ENCODE measurements around the gene PGM1. TPM values are rescaled to one million over a fixed set of nuclear protein-coding genes. Genes with fewer than 3 reads are reported as not detected.

Gene PGM1
- polyA plus RNA-seq, 6 donors from 2014 or later = 11.9 to 50.8 (median 21.0) TPM

DNA sequence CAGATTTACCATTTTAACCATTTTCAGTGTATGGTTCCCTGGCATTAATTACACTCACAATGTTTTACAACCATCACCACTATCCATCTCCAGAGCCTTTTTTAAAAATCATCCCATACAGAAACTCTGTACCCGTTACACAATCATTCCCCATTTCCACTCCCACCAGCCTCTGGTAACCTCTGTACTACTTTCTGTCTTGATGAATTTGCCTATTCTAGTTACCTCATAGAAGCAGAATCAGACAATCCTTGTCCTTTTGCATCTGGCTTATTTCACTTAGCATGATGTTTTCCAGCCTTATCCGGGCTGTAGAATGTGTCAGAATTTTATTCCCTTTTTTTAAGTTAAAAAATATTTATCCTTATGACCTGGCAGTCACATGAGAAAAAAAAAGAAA lies 33.0 kb downstream of the PGM1 start:
- Mint-ChIP-seq H3K4me3 (no peak overlapping the region), H3K27me3 (no peaks in the 10 kb centered on the region), H3K9me3 (no peaks in the 10 kb centered on the region), H3K36me3 (peaks cover under 1 to 6% of the 10 kb centered on the region in 2 donors), H3K4me1 (peaks cover 0 to 3% (median 0%) of the 10 kb centered on the region in 3 donors), H3K27ac (peak overlapping the region in 1 of 6 donors; percentile 12)
- DNase-seq (no peak), ATAC-seq (ENCODE audit: low read depth in 2 of 2) (no peak)

DNA sequence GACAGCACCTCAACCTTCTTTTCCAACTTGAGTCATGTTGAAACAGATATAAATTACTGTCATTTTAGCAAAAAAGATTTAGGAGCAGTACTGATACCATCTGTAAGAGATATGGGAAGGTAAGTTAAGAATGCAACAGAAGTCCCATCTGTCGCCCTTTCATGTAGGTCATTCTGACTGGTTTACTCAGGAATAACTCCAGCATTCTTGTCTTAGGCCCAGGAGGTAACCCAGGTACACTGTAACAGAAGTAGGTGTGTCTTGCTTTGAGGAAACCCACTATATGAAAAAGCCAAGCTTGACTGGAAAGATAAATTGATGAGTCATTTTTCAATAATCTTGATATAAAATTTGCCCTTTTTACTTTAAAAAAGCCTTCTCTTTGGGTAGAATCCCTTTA lies 35.4 kb downstream of the PGM1 start:
- ATAC-seq (ENCODE audit: low read depth in 2 of 2) (no peak), DNase-seq (no peak)
- H3K27ac Mint-ChIP-seq = peak overlapping the region in 1 of 6 donors; percentile 8
- H3K36me3 Mint-ChIP-seq = peaks cover 11 to 26% of the 10 kb centered on the region in 2 donors
- H3K4me1 Mint-ChIP-seq = no peaks in the 10 kb centered on the region
- no peaks in the 10 kb centered on the region for H3K9me3 Mint-ChIP-seq
- H3K4me3 Mint-ChIP-seq = no peak overlapping the region
- H3K27me3 Mint-ChIP-seq = no peaks in the 10 kb centered on the region

DNA sequence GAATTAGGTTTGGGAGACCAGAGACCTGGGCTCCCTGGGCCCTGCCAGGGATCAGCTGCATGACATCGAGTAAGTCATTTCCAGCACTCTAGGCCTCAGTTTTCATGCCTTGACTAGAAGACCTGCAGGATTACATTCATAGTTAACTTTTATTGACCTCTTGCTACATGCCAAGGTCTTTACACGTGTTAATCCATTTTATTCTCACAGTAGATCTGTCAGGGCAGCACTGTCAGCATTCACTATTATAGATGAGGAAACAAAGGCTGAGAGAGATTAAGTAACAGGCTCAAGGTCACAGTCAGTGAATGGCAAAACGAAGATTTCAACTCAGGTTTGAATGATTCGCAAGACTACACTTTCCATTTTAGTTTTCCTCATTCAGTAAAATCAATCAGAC lies 37.0 kb downstream of the PGM1 start:
- no peak overlapping the region for H3K4me3 Mint-ChIP-seq
- no peaks in the 10 kb centered on the region for H3K27me3 Mint-ChIP-seq
- H3K4me1 Mint-ChIP-seq = no peaks in the 10 kb centered on the region
- ATAC-seq (ENCODE audit: low read depth in 2 of 2) (no peak), DNase-seq (no peak)
- H3K9me3 Mint-ChIP-seq = no peaks in the 10 kb centered on the region
- H3K36me3 Mint-ChIP-seq = peaks cover 19 to 26% of the 10 kb centered on the region in 2 donors
- H3K27ac Mint-ChIP-seq = no peak overlapping the region

DNA sequence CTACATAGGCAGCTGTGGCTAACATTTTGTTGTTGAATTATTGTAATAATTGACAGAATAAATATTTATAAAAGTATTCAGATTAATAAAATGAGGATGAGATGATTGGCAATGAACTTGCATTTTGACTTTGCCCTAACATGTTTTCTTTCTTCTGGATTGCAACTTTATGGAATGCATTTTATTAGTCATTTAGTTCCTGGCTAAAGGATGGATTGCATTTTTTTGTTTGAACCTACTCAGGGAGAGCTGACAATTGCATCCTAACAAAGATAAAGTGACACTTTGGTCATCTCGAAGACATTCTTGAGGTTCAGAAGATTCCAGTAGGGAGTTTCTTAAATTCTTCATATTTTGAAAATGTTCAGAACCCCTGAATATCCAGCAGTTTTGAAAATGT lies 37.5 kb downstream of the PGM1 start:
- Mint-ChIP-seq H3K4me1 (no peaks in the 10 kb centered on the region), H3K36me3 (peaks cover 19 to 28% of the 10 kb centered on the region in 2 donors), H3K27ac (no peak overlapping the region), H3K9me3 (no peaks in the 10 kb centered on the region), H3K27me3 (no peaks in the 10 kb centered on the region), H3K4me3 (no peak overlapping the region)
- DNase-seq (no peak), ATAC-seq (ENCODE audit: low read depth in 2 of 2) (no peak)

DNA sequence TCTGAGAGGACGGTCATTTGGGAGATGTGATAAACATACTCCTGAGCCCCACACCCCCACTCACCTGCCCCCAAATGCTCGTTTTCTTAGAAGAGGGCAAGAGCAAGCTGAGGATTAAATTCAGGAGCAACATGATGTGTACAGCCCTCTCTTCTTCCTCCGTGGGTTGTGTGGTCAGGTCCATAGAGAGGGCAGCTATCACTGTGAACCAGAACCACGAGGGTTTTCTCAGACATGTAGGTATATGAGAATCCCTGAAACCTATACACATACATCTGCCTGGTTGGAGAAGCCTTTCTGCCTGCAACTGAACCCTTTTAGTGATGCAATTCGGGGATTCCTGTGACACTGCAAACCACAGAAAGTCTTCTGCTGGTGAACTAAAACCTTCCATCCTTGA lies 38.9 kb downstream of the PGM1 start:
- DNase-seq = no peak
- H3K27me3 Mint-ChIP-seq = no peaks in the 10 kb centered on the region
- peaks cover 31 to 42% of the 10 kb centered on the region in 2 donors for H3K36me3 Mint-ChIP-seq
- no peaks in the 10 kb centered on the region for H3K4me1 Mint-ChIP-seq
- no peak for ATAC-seq (ENCODE audit: low read depth in 2 of 2)
- no peaks in the 10 kb centered on the region for H3K9me3 Mint-ChIP-seq
- H3K27ac Mint-ChIP-seq = no peak overlapping the region
- no peak overlapping the region for H3K4me3 Mint-ChIP-seq

DNA sequence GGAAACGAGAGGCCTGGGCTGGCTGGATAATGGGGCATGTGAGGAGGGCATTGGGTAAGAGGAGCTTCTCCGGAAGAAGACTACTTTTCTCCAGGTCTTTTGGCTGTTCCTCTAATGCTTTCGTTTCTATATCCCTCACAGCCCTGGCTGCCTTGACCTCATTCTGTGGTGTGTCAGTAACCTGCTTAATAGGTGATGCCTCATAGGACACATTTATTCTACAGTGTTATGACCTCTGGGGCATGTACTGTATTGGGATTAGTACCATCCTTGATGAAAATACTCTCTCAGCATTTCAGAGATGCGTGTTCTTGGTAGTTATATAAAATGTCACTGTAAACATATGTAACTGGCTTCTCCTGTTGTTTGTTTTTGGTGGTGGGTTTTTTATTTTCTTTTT lies 40.1 kb downstream of the PGM1 start:
- no peak for DNase-seq
- Mint-ChIP-seq H3K36me3 (peaks cover 42 to 52% of the 10 kb centered on the region in 2 donors), H3K27me3 (no peaks in the 10 kb centered on the region), H3K9me3 (no peaks in the 10 kb centered on the region), H3K4me1 (no peaks in the 10 kb centered on the region), H3K4me3 (no peak overlapping the region), H3K27ac (no peak overlapping the region)
- ATAC-seq (ENCODE audit: low read depth in 2 of 2) = no peak

DNA sequence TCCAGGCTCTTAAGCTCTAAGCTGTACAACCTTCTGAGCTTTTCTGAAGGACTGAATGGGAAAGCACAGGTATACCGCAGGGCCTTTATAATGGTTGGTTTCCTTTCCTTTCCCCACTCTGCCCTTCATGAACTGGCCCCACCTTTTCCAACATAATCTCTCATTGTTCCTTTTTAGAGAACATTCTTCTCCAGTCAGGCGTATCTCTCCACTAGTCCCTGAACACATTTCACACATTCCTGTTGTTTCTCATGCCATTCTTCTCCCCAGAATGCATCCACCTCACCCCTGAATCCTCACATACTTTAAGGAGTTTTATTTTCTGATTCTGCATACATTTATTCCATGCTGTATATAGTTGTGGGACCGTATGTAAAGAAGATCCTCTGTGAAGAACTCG lies 41.3 kb downstream of the PGM1 start:
- no peaks in the 10 kb centered on the region for H3K27me3 Mint-ChIP-seq
- H3K27ac Mint-ChIP-seq = peak overlapping the region in 2 of 6 donors; percentile 1 to 34
- no peak for ATAC-seq (ENCODE audit: low read depth in 2 of 2)
- no peak for DNase-seq
- peaks cover 53 to 64% of the 10 kb centered on the region in 2 donors for H3K36me3 Mint-ChIP-seq
- no peaks in the 10 kb centered on the region for H3K9me3 Mint-ChIP-seq
- H3K4me3 Mint-ChIP-seq = peak overlapping the region in 1 of 8 donors; percentile 2
- H3K4me1 Mint-ChIP-seq = no peaks in the 10 kb centered on the region

DNA sequence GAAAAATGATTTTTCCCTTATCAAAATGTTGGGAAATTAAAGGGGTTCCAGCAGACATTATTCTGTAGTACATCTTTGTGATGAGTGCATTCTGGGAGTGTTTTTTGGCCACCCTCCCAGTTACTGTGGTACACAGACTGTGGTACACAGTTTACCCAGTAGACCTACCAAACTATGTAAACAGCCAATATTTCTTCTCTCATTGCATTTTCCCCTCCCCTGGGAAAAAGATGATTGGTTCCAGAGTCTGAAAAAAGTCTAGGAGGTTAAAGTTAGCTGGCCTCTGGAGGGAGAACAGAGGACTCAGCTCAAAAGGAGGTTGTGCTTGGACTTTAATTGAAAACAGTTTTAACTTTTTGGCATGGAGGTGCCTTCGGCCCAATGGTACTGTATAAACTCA lies 42.5 kb downstream of the PGM1 start:
- Mint-ChIP-seq H3K4me3 (no peak overlapping the region), H3K9me3 (no peaks in the 10 kb centered on the region), H3K36me3 (peaks cover 65 to 68% of the 10 kb centered on the region in 2 donors), H3K27ac (no peak overlapping the region), H3K4me1 (no peaks in the 10 kb centered on the region), H3K27me3 (no peaks in the 10 kb centered on the region)
- ATAC-seq (ENCODE audit: low read depth in 2 of 2) (no peak), DNase-seq (no peak)

DNA sequence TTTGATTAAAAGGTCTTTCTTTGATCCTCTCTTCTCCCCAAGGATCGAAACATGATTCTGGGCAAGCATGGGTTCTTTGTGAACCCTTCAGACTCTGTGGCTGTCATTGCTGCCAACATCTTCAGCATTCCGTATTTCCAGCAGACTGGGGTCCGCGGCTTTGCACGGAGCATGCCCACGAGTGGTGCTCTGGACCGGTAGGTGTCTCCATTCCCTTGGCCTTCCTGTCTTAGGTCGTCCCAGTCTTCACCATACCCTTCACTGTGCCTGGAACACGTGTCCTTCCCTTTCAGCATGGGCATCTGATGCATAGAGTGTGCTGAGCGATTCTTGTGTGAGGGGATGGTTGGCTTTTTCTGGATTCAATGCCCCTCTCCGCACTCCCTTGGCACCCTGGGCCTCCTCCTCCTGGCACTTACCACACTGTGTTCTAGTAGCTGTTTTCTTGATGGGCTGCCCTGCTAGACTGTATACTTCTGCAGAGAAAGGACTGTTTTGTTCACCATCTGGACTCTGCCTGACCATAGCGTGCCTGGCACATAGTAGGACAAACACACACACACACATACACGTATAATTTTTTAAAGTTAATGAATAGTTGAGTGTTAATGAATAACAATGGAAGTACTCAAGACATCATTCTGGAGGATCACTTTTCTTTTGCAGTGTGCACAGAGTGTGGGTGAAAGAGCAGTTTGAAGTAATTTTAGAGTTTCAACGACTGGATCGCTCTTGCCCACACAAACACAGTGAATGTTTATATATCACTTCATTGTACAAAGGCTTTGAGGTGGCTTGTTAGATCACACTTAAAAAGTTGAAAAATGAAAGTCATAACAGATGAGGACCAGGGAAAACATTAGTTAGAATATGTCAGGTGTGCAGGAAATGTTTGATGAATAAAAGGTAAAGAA lies 43.2 kb downstream of the PGM1 start:
- ATAC-seq (ENCODE audit: low read depth in 2 of 2) (no peak), DNase-seq (no peak)
- Mint-ChIP-seq H3K4me3 (no peak overlapping the region), H3K9me3 (no peaks in the 10 kb centered on the region), H3K36me3 (peaks cover 66 to 67% of the 10 kb centered on the region in 2 donors), H3K4me1 (no peaks in the 10 kb centered on the region), H3K27ac (no peak overlapping the region), H3K27me3 (no peaks in the 10 kb centered on the region)

DNA sequence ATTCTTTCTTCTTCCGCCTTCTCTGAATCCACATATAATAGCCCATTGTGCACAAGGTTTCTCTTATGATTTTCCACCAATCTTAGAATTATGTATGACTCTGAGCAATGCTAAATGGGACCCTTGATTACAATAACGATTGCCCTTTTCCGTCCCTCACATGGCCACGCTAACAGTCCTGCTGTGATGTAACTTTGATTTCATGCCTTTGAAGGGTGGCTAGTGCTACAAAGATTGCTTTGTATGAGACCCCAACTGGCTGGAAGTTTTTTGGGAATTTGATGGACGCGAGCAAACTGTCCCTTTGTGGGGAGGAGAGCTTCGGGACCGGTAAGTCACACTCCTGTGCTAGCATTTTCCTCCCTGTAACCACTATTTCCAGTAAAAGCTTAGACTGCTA lies 45.3 kb downstream of the PGM1 start:
- Mint-ChIP-seq H3K4me1 (no peaks in the 10 kb centered on the region), H3K27ac (no peak overlapping the region), H3K36me3 (peaks cover 50 to 62% of the 10 kb centered on the region in 2 donors), H3K4me3 (no peak overlapping the region), H3K27me3 (no peaks in the 10 kb centered on the region), H3K9me3 (no peaks in the 10 kb centered on the region)
- DNase-seq (no peak), ATAC-seq (ENCODE audit: low read depth in 2 of 2) (no peak)

DNA sequence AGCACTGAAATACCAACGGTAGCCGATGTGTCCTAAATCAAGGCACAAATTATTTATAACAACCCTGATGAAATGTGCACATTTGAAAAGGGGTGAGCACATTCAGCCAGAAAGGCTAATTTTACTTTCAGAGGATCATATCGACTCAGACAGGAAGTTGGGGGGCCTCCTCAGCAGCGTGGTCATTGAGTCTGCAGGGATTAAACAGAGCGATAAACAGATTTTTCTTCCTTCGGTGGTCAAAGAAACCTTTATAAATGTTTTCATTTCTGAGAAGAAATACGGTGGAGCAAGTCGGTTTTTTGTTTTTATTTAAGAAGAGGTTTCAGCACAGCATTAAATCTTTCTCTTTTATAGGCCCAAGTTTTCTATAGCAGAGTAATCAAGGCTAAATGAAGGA lies 45.7 kb downstream of the PGM1 start:
- Mint-ChIP-seq H3K9me3 (no peaks in the 10 kb centered on the region), H3K4me3 (no peak overlapping the region), H3K36me3 (peaks cover 50 to 66% of the 10 kb centered on the region in 2 donors), H3K27ac (no peak overlapping the region), H3K4me1 (no peaks in the 10 kb centered on the region), H3K27me3 (no peaks in the 10 kb centered on the region)
- ATAC-seq (ENCODE audit: low read depth in 2 of 2) = no peak
- DNase-seq = no peak

DNA sequence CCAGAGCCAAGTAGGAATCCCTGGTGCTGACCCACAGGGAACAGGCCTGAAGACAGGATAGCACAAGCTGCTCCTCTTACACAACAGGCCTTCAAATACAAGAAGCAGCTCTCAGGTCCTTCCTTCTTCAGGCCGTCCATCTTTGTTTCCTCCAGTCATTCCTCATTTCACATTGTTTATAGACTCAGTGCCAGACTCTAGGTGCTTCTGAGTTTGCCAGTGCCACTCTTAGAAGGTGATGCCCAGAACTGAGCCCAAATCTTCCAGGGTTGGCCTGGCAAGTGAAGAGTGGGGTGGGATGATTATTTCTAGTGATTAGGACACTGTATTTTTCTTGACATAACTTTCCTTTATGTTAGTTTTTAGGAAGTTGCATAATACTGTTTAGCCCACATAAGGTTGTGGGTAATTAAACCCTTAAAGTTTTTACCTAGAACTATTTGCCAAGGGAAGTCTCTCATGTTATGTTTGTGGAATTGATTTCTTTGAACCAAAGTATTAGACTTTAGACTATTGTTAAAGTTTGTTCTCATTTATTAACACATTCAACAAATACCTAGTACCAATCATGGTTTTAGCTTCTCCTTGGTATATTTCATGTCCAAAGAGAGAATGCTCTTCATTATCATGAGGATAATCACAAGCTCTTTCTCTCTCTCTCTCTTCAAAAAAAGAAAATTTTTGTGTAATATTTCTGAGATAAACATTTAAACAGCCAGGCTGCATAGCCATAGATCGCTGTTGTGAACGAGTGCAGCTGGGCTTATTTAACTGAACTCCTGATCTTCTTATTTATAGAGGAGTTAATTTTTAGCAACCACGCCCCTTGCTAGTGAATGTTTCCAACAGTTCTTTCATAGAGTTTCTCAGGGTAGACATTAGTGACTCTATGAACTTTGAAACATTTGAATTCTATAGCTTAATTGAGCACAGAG lies 47.7 kb downstream of the PGM1 start:
- peaks cover 40 to 63% of the 10 kb centered on the region in 2 donors for H3K36me3 Mint-ChIP-seq
- H3K27ac Mint-ChIP-seq = no peak overlapping the region
- ATAC-seq (ENCODE audit: low read depth in 2 of 2) (no peak), DNase-seq (no peak)
- H3K4me3 Mint-ChIP-seq = no peak overlapping the region
- H3K9me3 Mint-ChIP-seq = no peaks in the 10 kb centered on the region
- H3K4me1 Mint-ChIP-seq = no peaks in the 10 kb centered on the region
- H3K27me3 Mint-ChIP-seq = no peaks in the 10 kb centered on the region

DNA sequence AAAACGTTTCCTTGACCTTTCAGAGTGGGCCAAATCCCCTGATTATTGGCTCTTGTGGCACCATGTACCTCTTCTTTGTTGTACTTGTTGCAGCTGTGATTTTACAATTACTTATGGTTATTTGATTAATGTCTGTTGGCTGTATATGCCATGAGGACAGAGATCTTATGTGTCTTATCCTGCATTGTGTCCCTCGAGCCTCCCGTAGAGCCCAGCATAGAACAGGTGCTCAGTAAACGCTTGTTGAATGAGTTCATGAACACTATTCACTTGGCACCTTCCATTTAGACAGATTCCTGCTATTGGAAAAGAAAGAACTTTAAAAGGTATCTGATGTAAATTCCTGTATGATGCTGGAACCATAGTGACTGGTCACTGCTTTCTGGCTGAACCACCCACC lies 48.4 kb downstream of the PGM1 start:
- Mint-ChIP-seq H3K4me3 (no peak overlapping the region), H3K27me3 (no peaks in the 10 kb centered on the region), H3K4me1 (no peaks in the 10 kb centered on the region), H3K36me3 (peaks cover 33 to 59% of the 10 kb centered on the region in 2 donors), H3K9me3 (no peaks in the 10 kb centered on the region), H3K27ac (no peak overlapping the region)
- DNase-seq = no peak
- ATAC-seq (ENCODE audit: low read depth in 2 of 2) = no peak

DNA sequence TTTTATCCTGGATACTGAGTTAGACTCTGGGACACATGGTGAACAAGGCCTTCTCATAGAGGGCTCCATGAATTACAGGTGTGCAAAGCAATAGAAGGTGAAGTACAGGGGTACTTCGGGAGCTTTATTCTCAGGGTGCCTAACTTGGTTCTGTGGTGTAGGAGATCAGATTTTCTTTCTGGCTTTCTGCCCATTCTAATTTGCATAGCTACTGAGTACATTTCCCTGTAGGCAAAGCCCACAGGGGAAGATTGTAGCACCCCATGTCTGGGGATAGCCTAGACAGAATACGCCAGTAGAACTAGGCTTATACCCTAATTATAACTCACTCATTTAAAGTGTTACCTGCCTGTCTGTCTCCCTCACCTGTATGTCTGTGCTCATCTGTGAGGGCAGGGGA lies 49.7 kb downstream of the PGM1 start:
- no peak overlapping the region for H3K27ac Mint-ChIP-seq
- peaks cover 20 to 49% of the 10 kb centered on the region in 2 donors for H3K36me3 Mint-ChIP-seq
- H3K27me3 Mint-ChIP-seq = no peaks in the 10 kb centered on the region
- DNase-seq (no peak), ATAC-seq (ENCODE audit: low read depth in 2 of 2) (no peak)
- no peaks in the 10 kb centered on the region for H3K4me1 Mint-ChIP-seq
- H3K9me3 Mint-ChIP-seq = no peaks in the 10 kb centered on the region
- H3K4me3 Mint-ChIP-seq = no peak overlapping the region

All from naive B cell (primary cell).